ENCODE measurements around the gene TCOF1.

TCOF1 gene

DNA sequence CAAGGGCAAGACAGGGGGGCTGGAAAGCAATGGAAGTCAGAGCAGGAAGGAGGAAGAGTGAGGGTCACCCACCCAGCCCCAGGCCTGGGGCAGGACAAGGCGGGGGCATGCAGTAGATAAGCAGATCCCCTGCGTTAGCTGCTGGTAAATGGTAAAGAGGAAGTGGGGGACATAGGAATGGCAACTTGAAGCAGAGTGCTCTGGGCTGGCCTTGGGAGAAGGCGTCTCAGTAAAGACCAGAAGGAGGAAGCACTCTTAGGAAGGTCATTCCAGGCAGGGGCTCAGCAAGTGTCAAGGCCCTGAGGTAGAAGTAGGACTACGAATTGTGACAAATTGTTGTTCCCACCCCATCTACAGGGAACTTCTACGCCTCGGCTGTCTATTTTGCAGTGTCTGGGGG is 15.1 kb downstream of the TCOF1 start:
- TF ChIP-seq SPI1 (IDR thresholded peaks at IDR 0.05; ENCODE audit: borderline replicate concordance, low read depth) (peak; percentile 81), GABPA (IDR thresholded peaks at IDR 0.05; ENCODE audit: low read depth) (no peak)
- peak in 1 of 2 experiments; percentile 13 for DNase-seq (ENCODE audit: low read depth in 1 of 2, low spot score in 1 of 2)

DNA sequence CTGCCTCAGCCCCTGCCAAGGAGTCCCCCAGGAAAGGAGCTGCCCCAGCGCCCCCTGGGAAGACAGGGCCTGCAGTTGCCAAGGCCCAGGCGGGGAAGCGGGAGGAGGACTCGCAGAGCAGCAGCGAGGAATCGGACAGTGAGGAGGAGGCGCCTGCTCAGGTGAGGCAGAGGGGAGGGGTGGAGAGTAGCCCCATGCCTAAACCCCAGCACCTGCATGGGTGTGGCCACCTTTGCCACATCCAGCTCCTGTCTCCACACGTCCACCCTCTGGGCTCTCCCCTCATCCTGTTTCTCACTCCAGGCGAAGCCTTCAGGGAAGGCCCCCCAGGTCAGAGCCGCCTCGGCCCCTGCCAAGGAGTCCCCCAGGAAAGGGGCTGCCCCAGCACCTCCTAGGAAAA is 17.2 kb downstream of the TCOF1 start:
- TF ChIP-seq CTCF (IDR thresholded peaks at IDR 0.05; ENCODE audit: insufficient read depth, low read length) (no peak), POLR2AphosphoS5 (IDR thresholded peaks at IDR 0.05; ENCODE audit: low read depth) (no peak), REST (IDR thresholded peaks at IDR 0.05; ENCODE audit: insufficient replicate concordance, low read depth) (no peak), SPI1 (IDR thresholded peaks at IDR 0.05; ENCODE audit: borderline replicate concordance, low read depth) (no peak), GABPA (IDR thresholded peaks at IDR 0.05; ENCODE audit: low read depth) (no peak)
- no peak for DNase-seq (ENCODE audit: low read depth in 1 of 2, low spot score in 1 of 2)
- H3K4me3 ChIP-seq (replicated peaks; ENCODE audit: insufficient read depth, low read length): no peak overlapping the region
- H3K27me3 ChIP-seq (ENCODE audit: insufficient read depth, poor library complexity, severe bottlenecking): no peaks in the 10 kb centered on the region
- H3K27ac ChIP-seq (replicated peaks): no peak overlapping the region

More for the DNA sequence above, 15.1 kb downstream of the TCOF1 start:
- Histone ChIP-seq H3K4me3 (replicated peaks; ENCODE audit: insufficient read depth, low read length) (no peak overlapping the region), H3K27me3 (ENCODE audit: insufficient read depth, poor library complexity, severe bottlenecking) (no peaks in the 10 kb centered on the region), H3K27ac (replicated peaks) (no peak overlapping the region)

GRCh38 chr5:150376799-150377771 is 19.6 kb downstream of the TCOF1 start:
- no peak for DNase-seq (ENCODE audit: low read depth in 1 of 2, low spot score in 1 of 2)
- TF ChIP-seq POLR2AphosphoS5 (IDR thresholded peaks at IDR 0.05; ENCODE audit: low read depth) (no peak), CTCF (IDR thresholded peaks at IDR 0.05; ENCODE audit: insufficient read depth, low read length) (no peak), GABPA (IDR thresholded peaks at IDR 0.05; ENCODE audit: low read depth) (no peak), SPI1 (IDR thresholded peaks at IDR 0.05; ENCODE audit: borderline replicate concordance, low read depth) (no peak)
- H3K27ac ChIP-seq (replicated peaks): no peak overlapping the region

DNA sequence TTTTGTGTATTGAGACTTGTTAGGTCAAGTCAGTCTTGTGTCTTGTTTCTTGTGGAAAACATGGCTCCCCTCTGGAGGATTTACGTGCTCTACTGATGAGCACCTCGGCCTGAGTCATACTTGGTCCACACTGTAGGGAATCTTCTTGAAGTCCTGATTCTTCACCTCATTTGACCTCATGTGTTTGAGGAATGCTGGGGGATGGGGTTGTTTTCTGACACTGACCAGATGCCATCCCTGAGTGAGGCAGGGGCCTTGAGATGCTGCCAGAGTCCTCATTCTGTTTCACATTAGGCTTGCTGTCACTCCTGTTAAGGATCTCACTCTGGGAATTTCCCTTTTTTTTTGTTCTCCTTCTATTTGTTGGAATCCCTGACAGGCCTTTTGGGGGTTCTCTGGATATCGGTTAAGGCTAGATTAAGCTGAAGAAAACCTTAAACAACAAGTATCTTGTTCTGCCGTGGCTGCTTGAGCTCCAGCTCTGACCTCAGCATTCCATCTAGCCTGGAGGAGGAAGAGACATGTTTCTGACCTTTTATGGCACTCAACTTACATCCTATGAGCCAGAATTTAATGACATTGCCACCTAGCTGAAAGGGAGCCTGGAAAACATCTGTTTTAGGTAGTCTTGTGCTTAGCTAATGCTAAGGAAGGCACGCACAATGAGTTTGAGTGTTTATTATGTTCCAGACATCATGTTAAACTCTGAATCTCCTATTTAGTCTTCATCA is 20.6 kb downstream of the TCOF1 start:
- H3K4me3 ChIP-seq (replicated peaks; ENCODE audit: insufficient read depth, low read length): no peak overlapping the region
- no peak for TF ChIP-seq GABPA (IDR thresholded peaks at IDR 0.05; ENCODE audit: low read depth)
- no peak for TF ChIP-seq REST (IDR thresholded peaks at IDR 0.05; ENCODE audit: insufficient replicate concordance, low read depth)
- TF ChIP-seq POLR2AphosphoS5 (IDR thresholded peaks at IDR 0.05; ENCODE audit: low read depth): no peak
- no peak for TF ChIP-seq CTCF (IDR thresholded peaks at IDR 0.05; ENCODE audit: insufficient read depth, low read length)
- no peak for TF ChIP-seq SPI1 (IDR thresholded peaks at IDR 0.05; ENCODE audit: borderline replicate concordance, low read depth)
- no peak overlapping the region for H3K27ac ChIP-seq (replicated peaks)
- no peaks in the 10 kb centered on the region for H3K27me3 ChIP-seq (ENCODE audit: insufficient read depth, poor library complexity, severe bottlenecking)
- no peak for DNase-seq (ENCODE audit: low read depth in 1 of 2, low spot score in 1 of 2)

More at GRCh38 chr5:150376799-150377771, 19.6 kb downstream of the TCOF1 start:
- no peak overlapping the region for H3K4me3 ChIP-seq (replicated peaks; ENCODE audit: insufficient read depth, low read length)
- H3K27me3 ChIP-seq (ENCODE audit: insufficient read depth, poor library complexity, severe bottlenecking): no peaks in the 10 kb centered on the region
